Stimulated activated naive B cell treated with anti-CD40 and anti-IgM and Interleukin-4, amounts not matched to agents 10 μg/mL and 1 μg/mL and 100 μg/mL, for 72 hours (primary cell): ENCODE measurements around the gene ZNF330.
"Not testable (repeated sequence)": the region's sequence is repeated elsewhere in the genome, so short reads cannot be mapped to it uniquely, and the experiment has no call there.

Experiments used
- ATAC-seq, 2 donors: fragments of 150-1000 bp; cut with Tn5 transposase; replicated peaks; 2 replicates each; pipeline ENCODE4 v1.10.0; 2021; ENCODE audit warnings: moderate library complexity in 1 of 2
- DNase-seq: peaks from one replicate; pipeline ENCODE4 v3.0.0; 2021
- H3K27ac Mint-ChIP-seq: one replicate; pipeline ENCODE4 v1.8.0; 2022; ENCODE audit warnings: mild to moderate bottlenecking, mixed read lengths
- H3K27me3 Mint-ChIP-seq, 2 donors: one replicate each; pipeline ENCODE4 v1.8.0; 2022; ENCODE audit warnings: mixed read lengths in 2 of 2
- H3K36me3 Mint-ChIP-seq, 2 donors: one replicate each; pipeline ENCODE4 v1.8.0; 2022; ENCODE audit warnings: mixed read lengths in 2 of 2, mild to moderate bottlenecking in 1 of 2
- H3K4me1 Mint-ChIP-seq, 2 donors: one replicate each; pipeline ENCODE4 v1.8.0; 2022; ENCODE audit warnings: mixed read lengths in 2 of 2, mild to moderate bottlenecking in 1 of 2
- H3K4me3 Mint-ChIP-seq, 2 donors: one replicate each; pipeline ENCODE4 v1.8.0; 2022; ENCODE audit warnings: mild to moderate bottlenecking in 2 of 2, mixed read lengths in 2 of 2, moderate library complexity in 1 of 2
- H3K9me3 Mint-ChIP-seq, 2 donors: one replicate each; pipeline ENCODE4 v1.8.0; 2022; ENCODE audit warnings: mixed read lengths in 2 of 2, mild to moderate bottlenecking in 1 of 2

Gene ZNF330

DNA sequence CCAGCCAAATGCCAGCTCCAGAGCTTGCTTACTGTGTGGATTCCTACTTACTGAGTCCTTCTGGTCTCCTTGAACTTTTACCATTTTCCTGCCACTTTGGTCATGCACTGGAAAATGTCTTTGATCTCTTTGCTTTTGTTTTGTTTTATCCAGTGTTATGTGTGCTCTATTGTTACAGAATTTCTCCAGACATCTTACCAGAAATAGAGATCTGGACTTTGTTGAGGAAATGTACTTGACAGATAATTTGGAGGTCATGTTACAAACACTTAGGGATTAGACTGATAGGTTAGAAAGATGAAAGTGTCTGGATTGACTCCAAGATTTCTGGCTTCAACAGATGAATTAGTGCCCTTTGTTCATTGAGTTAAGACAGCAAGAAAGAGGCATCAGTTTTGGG, 5.7 kb upstream of the ZNF330 start:
- ATAC-seq (no peak), DNase-seq (no peak)
- H3K4me1 Mint-ChIP-seq = peaks cover 0 to under 1% of the 10 kb centered on the region in 2 donors
- H3K27ac Mint-ChIP-seq = no peak overlapping the region
- no peaks in the 10 kb centered on the region for H3K9me3 Mint-ChIP-seq
- H3K36me3 Mint-ChIP-seq = no peaks in the 10 kb centered on the region
- peaks cover 22 to 26% of the 10 kb centered on the region in 2 donors for H3K27me3 Mint-ChIP-seq
- H3K4me3 Mint-ChIP-seq = no peak overlapping the region

DNA sequence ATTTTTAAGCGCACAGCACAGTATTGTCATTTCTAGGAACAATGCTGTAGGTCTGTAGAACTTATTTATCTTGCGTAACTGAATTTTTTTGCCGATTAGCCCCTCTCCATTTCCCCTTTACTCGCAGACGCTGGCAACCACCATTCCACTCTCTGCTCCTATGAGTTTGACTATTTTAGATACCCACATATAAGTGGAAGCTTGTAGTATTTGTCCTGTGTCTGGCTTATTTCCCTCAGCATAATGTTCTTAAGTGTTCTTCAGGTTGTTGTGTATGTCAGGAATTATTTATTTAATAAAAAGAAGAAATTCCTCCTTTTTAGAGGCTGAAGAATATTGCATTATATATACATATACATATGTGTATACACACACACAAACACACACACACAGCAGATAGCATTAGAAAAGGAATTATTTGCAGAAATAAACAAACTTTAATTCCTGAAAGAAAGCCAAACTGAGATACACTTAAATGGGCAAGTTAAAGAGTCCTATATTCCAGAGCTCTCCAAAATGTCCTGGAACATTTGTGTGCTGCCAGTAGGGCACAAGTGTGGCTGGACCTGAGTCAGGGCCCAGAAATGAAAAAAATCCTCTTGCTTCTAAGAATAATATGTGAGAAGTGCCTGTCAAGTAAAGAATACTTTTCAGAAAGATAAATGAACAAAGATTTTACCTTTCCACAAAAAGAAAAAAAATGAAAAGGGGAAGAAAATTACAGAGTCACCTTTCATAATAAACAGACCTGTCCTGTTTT, 4.5 kb upstream of the ZNF330 start:
- DNase-seq (no peak), ATAC-seq (no peak)
- peaks cover 5 to 8% of the 10 kb centered on the region in 2 donors for H3K4me1 Mint-ChIP-seq
- H3K27me3 Mint-ChIP-seq = peaks cover 22 to 26% of the 10 kb centered on the region in 2 donors
- no peaks in the 10 kb centered on the region for H3K36me3 Mint-ChIP-seq
- no peak overlapping the region for H3K27ac Mint-ChIP-seq
- no peaks in the 10 kb centered on the region for H3K9me3 Mint-ChIP-seq
- no peak overlapping the region for H3K4me3 Mint-ChIP-seq

DNA sequence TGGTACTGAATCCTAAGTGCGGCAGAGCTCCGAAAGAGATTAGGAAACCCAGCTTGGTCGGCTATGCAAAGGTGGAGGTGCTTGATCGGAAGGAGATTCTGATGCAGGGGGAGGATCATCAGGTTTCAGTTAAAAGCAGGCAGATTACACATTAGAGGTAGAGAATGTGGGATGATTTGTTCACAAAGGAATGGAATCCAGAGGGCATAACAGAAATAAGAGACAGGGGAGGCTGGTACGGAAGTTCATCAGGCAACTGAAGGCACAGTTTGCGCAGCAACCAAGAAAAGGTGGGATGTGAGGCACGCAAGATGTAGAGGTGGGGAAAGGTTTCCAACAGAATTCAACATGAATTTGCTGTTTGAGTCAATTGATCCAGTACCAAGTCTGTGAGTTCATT, 424 bp upstream of the ZNF330 start:
- Mint-ChIP-seq H3K4me1 (peaks cover 15 to 23% of the 10 kb centered on the region in 2 donors), H3K27ac (peak overlapping the region; percentile 96), H3K27me3 (peaks cover 7 to 10% of the 10 kb centered on the region in 2 donors), H3K36me3 (peaks cover 10 to 12% of the 10 kb centered on the region in 2 donors), H3K4me3 (peak overlapping the region; percentile 90 to 97), H3K9me3 (no peaks in the 10 kb centered on the region)
- DNase-seq (no peak), ATAC-seq (peak; percentile 9 to 12)

DNA sequence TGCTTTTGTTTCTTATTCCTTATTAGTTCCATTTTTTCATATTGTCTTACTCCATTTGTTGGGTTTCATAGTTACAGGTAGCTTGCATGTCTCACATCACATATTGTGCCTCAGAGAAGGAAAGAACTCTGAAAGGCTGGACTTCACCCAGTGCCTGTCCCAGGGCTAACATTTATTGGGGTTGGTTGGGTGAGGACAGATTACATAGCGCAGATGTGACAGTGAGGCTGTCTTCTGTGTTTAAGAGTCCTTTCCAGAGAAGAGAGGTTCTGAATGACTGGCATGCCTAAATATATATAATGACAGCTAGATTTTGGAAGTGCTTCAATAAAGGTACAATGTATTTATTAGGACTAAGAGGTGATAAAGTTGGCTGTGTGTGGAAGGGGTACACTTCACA, 2.7 kb downstream of the ZNF330 start:
- Mint-ChIP-seq H3K27me3 (peaks cover 7 to 10% of the 10 kb centered on the region in 2 donors), H3K4me3 (no peak overlapping the region), H3K36me3 (peaks cover 24 to 32% of the 10 kb centered on the region in 2 donors), H3K27ac (no peak overlapping the region), H3K9me3 (no peaks in the 10 kb centered on the region), H3K4me1 (peaks cover 17 to 28% of the 10 kb centered on the region in 2 donors)
- no peak for ATAC-seq
- no peak for DNase-seq

DNA sequence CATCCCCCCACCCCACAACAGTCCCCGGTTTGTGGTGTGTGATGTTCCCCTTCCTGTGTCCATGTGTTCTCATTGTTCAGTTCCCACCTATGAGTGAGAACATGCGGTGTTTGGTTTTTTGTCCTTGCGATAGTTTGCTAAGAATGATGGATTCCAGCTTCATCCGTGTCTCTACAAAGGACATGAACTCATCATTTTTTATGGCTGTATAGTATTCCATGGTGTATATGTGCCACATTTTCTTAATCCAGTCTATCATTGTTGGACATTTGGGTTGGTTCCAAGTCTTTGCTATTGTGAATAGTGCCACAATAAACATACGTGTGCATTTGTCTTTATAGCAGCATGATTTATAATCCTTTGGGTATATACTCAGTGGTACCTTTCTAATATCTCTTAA, 6.6 kb downstream of the ZNF330 start:
- peaks cover 13 to 26% of the 10 kb centered on the region in 2 donors for H3K4me1 Mint-ChIP-seq
- ATAC-seq, H3K4me3 Mint-ChIP-seq, DNase-seq, H3K9me3 Mint-ChIP-seq, H3K27me3 Mint-ChIP-seq, H3K27ac Mint-ChIP-seq: not testable (repeated sequence)
- H3K36me3 Mint-ChIP-seq = peaks cover 38 to 50% of the 10 kb centered on the region in 2 donors

DNA sequence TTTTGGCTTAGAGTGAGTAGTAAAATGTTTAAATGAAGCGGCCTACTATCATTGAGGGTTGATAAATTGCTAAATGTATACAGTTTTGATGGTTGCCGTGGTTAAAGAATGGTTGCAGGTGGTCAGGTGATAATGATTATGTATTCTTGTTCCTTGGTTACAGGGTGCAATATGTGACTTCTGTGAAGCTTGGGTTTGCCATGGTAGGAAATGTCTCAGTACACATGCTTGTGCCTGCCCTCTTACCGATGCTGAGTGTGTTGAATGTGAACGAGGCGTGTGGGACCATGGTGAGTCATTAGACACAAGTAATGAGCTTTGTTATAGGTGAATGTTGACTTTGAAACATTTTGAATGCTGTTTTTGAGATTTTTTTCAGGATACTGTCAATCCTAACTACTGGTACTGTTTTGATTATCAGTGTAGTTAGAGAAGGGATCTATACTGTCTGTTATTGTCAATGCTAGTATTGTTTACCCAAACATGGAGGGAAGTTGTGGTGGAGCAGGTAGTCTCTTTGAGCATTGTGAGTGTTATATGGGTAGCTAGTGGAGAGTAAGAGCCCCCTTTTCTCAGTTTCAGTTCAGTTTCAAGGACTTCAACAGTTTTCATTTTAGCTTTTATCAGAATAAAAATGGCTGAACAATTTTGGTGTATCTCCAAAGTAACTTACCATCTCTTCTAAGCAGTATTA, 8.9 kb downstream of the ZNF330 start:
- DNase-seq (no peak), ATAC-seq (no peak)
- Mint-ChIP-seq H3K36me3 (peaks cover 34 to 43% of the 10 kb centered on the region in 2 donors), H3K27me3 (no peaks in the 10 kb centered on the region), H3K4me1 (peaks cover 6 to 10% of the 10 kb centered on the region in 2 donors), H3K9me3 (no peaks in the 10 kb centered on the region), H3K4me3 (no peak overlapping the region), H3K27ac (no peak overlapping the region)

DNA sequence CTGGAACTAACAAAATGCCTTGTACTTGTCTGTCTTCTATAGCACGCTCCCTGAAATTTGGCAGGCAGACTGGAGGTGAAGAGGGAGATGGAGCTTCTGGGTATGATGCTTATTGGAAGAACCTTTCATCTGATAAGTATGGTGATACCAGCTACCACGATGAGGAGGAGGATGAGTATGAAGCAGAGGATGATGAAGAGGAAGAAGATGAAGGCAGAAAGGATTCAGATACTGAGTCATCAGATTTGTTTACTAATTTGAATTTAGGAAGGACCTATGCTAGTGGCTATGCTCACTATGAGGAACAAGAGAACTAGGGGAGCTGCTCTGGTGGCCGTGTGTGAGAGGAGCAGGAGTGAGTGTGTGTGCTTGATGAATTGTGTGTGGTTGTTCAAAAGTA, 13.0 kb downstream of the ZNF330 start:
- H3K27ac Mint-ChIP-seq = no peak overlapping the region
- H3K4me3 Mint-ChIP-seq = no peak overlapping the region
- no peaks in the 10 kb centered on the region for H3K27me3 Mint-ChIP-seq
- DNase-seq = no peak
- H3K9me3 Mint-ChIP-seq = no peaks in the 10 kb centered on the region
- no peak for ATAC-seq
- peaks cover 4 to 5% of the 10 kb centered on the region in 2 donors for H3K4me1 Mint-ChIP-seq
- H3K36me3 Mint-ChIP-seq = peaks cover 27 to 32% of the 10 kb centered on the region in 2 donors

DNA sequence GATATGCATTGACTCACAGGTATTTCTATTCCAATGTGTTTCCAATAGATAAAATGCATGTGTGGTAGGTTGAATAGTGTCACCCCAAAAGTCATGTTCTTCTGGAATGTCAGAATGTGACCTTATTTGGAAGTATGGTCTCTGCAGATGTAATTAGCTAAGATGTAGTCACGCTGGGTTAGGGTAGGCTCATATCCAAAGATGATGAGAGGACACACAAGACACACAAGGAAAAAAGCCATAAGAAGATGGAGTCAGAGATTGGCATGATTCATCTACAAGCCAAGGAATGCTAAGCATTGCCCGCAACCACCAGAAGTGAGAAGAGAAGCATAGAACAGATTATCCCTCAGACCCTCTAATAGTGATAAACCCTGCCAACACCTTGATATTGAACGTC, 17.5 kb downstream of the ZNF330 start:
- no peaks in the 10 kb centered on the region for H3K4me1 Mint-ChIP-seq

DNA sequence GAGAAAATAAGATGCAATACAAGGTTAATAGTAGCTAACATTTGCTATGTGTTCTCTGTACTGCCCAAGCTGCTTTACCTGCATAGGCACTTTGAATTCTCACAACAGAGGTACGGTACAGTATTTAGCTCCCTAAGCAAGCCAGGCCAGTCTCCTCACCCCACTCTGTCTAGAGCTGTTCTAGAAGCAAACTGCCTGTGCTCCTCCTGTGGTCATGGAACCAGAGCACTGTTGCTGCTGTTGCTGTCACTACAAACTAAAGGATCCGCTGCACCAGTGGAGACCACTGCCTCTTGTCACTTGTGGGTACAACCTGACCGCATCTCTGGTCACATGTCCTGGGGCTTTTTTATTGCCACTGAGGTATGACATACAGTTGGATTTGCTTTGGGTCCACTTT, 19.6 kb downstream of the ZNF330 start:
- no peaks in the 10 kb centered on the region for H3K4me1 Mint-ChIP-seq
- H3K9me3 Mint-ChIP-seq = peaks cover 0 to 2% of the 10 kb centered on the region in 2 donors
- no peak for ATAC-seq
- H3K27me3 Mint-ChIP-seq = peaks cover 0 to 4% of the 10 kb centered on the region in 2 donors
- no peak for DNase-seq
- peaks cover 7 to 10% of the 10 kb centered on the region in 2 donors for H3K36me3 Mint-ChIP-seq
- no peak overlapping the region for H3K4me3 Mint-ChIP-seq
- H3K27ac Mint-ChIP-seq = no peak overlapping the region

More for the DNA sequence above, 17.5 kb downstream of the ZNF330 start:
- no peaks in the 10 kb centered on the region for H3K9me3 Mint-ChIP-seq
- H3K27me3 Mint-ChIP-seq = no peaks in the 10 kb centered on the region
- no peak overlapping the region for H3K4me3 Mint-ChIP-seq
- no peak for ATAC-seq
- no peak for DNase-seq
- no peak overlapping the region for H3K27ac Mint-ChIP-seq
- H3K36me3 Mint-ChIP-seq = peaks cover 15 to 18% of the 10 kb centered on the region in 2 donors

DNA sequence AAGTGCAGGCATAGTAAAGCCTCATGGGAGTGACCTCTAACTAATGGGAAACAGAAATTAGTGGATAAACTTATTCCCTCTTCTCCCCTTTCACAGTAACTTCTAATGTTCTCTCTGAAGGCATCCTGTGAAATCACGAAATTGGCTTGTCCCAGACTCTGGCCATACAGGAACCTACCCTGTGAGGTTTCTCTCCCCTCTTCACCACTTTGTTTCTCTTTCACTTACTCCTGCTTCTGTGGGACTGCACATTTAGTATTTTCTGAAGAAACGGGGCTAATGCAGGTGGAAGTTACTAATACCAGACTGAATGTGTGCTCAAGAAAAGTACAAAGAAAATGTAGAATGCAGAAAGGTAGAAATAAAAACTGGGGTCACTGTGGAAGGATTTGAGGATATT, 20.0 kb downstream of the ZNF330 start:
- Mint-ChIP-seq H3K36me3 (peaks cover 3 to 6% of the 10 kb centered on the region in 2 donors), H3K27ac (no peak overlapping the region), H3K9me3 (peaks cover 0 to 2% of the 10 kb centered on the region in 2 donors), H3K4me3 (no peak overlapping the region), H3K4me1 (no peaks in the 10 kb centered on the region), H3K27me3 (peaks cover 0 to 6% of the 10 kb centered on the region in 2 donors)
- ATAC-seq (no peak), DNase-seq (no peak)

DNA sequence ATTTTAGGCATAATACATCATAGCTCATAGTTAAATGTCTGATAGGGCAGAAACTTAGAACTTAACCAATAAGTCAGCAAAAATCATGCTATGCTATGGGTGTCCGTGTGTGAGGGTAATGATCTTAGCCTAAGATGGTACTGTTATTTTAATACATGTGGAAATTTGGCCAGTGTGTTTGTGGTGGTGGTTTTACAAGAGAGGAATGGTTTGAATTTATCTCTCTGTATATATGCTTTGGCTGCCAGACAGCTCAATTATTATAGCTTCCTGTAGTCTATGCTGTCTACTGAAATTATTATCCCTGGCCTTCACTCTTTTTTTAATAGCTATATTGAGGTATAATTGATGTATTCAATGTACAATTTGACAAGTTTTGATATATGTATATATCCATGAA, 21.3 kb downstream of the ZNF330 start:
- Mint-ChIP-seq H3K9me3 (peaks cover 0 to 2% of the 10 kb centered on the region in 2 donors), H3K36me3 (peaks cover 0 to under 1% of the 10 kb centered on the region in 2 donors), H3K4me1 (no peaks in the 10 kb centered on the region), H3K4me3 (no peak overlapping the region), H3K27ac (no peak overlapping the region), H3K27me3 (peaks cover 0 to 6% of the 10 kb centered on the region in 2 donors)
- ATAC-seq (no peak), DNase-seq (no peak)

DNA sequence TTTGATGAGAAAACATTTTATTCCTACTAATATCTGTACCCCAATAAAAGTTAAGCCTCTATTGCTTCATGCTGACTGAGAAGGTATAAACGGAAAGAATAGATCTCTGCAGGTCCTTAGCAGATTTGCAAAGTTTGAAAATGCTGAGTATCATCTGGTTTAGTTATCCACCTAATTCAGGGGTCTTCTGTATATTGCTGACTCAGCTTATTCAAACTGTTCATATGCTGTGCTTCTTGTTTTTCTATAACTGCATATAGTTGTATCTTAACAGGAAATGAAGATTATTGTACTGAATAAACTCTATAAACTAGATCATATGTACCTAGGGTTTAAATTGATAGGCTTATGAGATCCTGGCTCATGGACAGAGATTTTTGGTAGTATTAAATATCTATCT, 23.7 kb downstream of the ZNF330 start:
- Mint-ChIP-seq H3K9me3 (peaks cover 0 to 2% of the 10 kb centered on the region in 2 donors), H3K27me3 (peaks cover 0 to 6% of the 10 kb centered on the region in 2 donors), H3K36me3 (no peaks in the 10 kb centered on the region), H3K27ac (no peak overlapping the region), H3K4me3 (no peak overlapping the region), H3K4me1 (no peaks in the 10 kb centered on the region)
- ATAC-seq (no peak), DNase-seq (no peak)

DNA sequence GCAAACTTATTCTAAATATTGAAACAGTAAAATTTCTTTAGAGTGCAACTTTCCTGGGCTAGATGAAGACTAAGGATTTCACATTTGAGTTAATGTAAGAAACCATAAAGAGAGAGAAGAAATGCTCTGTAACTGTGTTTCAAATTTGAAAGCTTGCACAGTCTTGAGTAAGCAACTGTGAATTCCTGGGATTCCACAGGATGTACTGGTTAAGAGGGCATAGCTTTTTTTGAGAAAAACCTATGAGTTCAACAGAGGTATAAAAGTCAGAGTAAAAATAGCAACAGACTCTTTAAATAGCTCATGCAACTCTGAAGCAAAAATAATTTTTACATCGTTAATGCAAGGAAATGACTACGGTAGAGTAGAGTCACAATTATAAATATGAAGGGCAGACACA, 25.5 kb downstream of the ZNF330 start:
- no peak overlapping the region for H3K27ac Mint-ChIP-seq
- no peaks in the 10 kb centered on the region for H3K36me3 Mint-ChIP-seq
- no peak for DNase-seq
- H3K9me3 Mint-ChIP-seq = peaks cover 0 to 2% of the 10 kb centered on the region in 2 donors
- H3K27me3 Mint-ChIP-seq = peaks cover 0 to 6% of the 10 kb centered on the region in 2 donors
- no peak overlapping the region for H3K4me3 Mint-ChIP-seq
- ATAC-seq = no peak
- no peaks in the 10 kb centered on the region for H3K4me1 Mint-ChIP-seq

DNA sequence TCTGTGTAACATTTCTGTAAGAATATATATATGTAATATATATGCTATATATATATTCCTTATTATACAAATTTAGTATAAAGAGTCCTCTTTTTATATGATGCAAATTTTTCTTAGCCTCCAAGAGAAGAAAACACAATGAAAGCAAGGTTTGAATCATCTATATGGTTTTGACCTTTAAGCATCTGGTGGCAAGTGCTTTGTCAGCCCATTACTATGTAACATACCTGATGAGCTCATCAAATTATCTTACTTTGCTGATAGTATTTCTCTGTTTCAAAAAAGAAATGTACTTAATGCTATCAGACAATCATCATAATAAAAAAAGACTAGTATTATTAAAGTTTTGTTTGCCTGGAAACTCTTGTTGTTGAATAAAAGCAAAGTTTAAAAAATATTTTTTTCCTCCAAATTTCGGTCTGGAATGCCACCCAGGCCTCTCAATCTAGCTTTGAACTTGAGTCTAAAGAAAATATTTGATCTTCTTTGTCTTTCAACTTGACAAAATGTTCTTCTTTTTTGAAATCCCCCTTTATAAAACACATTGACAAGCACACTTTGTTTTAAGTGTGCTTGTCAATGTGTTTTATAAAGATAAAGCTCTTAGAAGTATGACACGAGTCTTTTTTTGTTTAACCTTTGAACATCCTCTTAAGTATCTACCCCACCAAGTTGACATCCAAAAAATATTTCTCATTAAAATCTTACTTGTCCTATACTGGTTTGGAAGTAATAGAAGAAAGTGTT, 26.2 kb downstream of the ZNF330 start:
- Mint-ChIP-seq H3K27me3 (peaks cover 0 to 6% of the 10 kb centered on the region in 2 donors), H3K36me3 (no peaks in the 10 kb centered on the region), H3K9me3 (peaks cover 0 to 2% of the 10 kb centered on the region in 2 donors), H3K4me1 (no peaks in the 10 kb centered on the region), H3K27ac (no peak overlapping the region), H3K4me3 (no peak overlapping the region)
- no peak for DNase-seq
- peak in 1 of 2 donors; percentile 43 for ATAC-seq
